ENCODE measurements around the gene PORCN. TPM values are rescaled to one million over a fixed set of nuclear protein-coding genes. Genes with fewer than 3 reads are reported as not detected.

PORCN gene
- total and polyA plus RNA-seq, 9 of the 15 experiments (the other 6 are each of a cell fraction or from before 2014, with no cell fraction given): 0.34 to 5.1 (median 2.8) TPM

GRCh38 chrX:48475774-48476577 lies 32.8 kb upstream of the PORCN start, which contains the start of gene FTSJ1 (continued):
- TF ChIP-seq MBD2 (IDR thresholded peaks at IDR 0.05; ENCODE audit: borderline replicate concordance, low read depth) (peak; percentile 71; the same call in 1 of the 2 replicates), SRSF7 (optimal IDR thresholded peaks at IDR 0.05; ENCODE audit: low read depth, low read length) (no peak), ZNF253 (CRISPR knock-in tag; conservative IDR thresholded peaks at IDR 0.05) (no peak), MTA3 (IDR thresholded peaks at IDR 0.05; ENCODE audit: borderline replicate concordance) (peak; percentile 49; the same call in 1 of the 2 replicates), MYNN (IDR thresholded peaks at IDR 0.05) (0 out of 2 replicates have a peak, but pooled peaks have one; percentile 19), MYNN (CRISPR knock-in tag; IDR thresholded peaks at IDR 0.05) (no peak), SMARCA5 (IDR thresholded peaks at IDR 0.05) (no peak), TEAD4 (IDR thresholded peaks at IDR 0.05; ENCODE audit: low read length) (no peak), TEAD4 (CRISPR knock-in tag; IDR thresholded peaks at IDR 0.05; ENCODE audit: borderline replicate concordance) (0 out of 2 replicates have a peak, but pooled peaks have one; percentile 44), ZNF232 (CRISPR knock-in tag; IDR thresholded peaks at IDR 0.05) (no peak), TAL1 (IDR thresholded peaks at IDR 0.05) (no peak), GMEB1 (CRISPR knock-in tag; IDR thresholded peaks at IDR 0.05) (peak; percentile 96), BRF1 (IDR thresholded peaks at IDR 0.05; ENCODE audit: borderline replicate concordance, extremely low read depth, insufficient read length) (no peak), ZNF449 (CRISPR knock-in tag; IDR thresholded peaks at IDR 0.05) (no peak), FUS (optimal IDR thresholded peaks at IDR 0.05; ENCODE audit: low read depth, low read length) (no peak), DLX4 (CRISPR knock-in tag; IDR thresholded peaks at IDR 0.05) (no peak), ZFPM2 (CRISPR knock-in tag; IDR thresholded peaks at IDR 0.05) (no peak), ELF1 (tag; IDR thresholded peaks at IDR 0.05) (peak; percentile 65), PRDM10 (IDR thresholded peaks at IDR 0.05; ENCODE audit: partially characterized antibody) (peak; percentile 51), JUND (IDR thresholded peaks at IDR 0.05; ENCODE audit: borderline replicate concordance, low read depth, low read length) (peak; percentile 36), JUND (tag; IDR thresholded peaks at IDR 0.05; ENCODE audit: borderline replicate concordance, low read depth, low read length) (0 out of 3 replicates have a peak, but pooled peaks have one; percentile 9), ZNF830 (CRISPR knock-in tag; IDR thresholded peaks at IDR 0.05) (no peak), NCOA1 (IDR thresholded peaks at IDR 0.05; ENCODE audit: low read depth) (no peak)
